SHP77 treated with DMSO at 0.1 percent for 48 hours (cell line): ENCODE results near the gene CRMP1.
A peak's percentile ranks its signal among the peaks of the same experiment; 100 is the strongest.

Experiments used
- DNase-seq: peaks from one replicate; lab custom pipeline; 2025; lab: John Stamatoyannopoulos, UW

Gene CRMP1

DNA sequence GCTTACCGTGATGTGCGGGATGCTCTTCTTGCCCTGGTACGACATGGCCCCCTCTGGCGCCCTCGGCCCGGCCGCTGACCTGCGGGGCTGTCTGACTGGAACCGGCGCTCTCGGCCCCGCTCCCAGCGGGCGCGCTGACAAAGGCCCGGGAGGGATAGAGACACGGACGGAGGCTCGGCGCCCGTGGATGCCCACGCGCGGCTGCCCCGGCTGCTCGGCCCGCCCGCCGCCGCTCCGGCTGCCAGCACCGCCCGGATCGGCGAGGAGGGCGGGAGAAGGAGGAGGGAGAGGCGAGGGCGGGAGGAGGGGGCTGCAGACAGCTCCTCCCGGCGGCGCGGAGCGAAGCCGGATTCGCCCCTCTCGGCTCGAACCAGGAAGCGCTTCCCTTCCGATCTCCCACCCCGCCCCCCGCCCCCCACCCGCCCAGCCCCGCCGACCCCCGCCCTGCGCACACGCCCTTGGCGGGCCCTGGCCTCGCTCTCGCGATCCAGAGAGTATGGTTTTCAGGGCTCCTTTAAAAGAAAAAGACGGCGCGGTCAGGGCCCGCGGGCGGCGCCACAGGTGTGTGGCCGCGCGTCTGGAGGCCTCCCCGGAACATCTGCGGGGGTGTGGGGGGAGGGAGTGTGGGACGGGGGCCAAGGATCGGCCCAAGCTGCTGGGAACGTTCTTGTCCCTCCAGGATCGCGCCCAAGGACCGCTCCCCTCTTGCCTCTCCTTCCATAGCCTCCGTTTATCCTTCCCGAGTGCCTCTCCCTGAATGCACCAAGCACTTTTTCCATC, 4.5 kb downstream of the CRMP1 start:
- peak; percentile 7 for DNase-seq

- no peak for DNase-seq
Observed at GRCh38 chr4:5887361-5888221, 5.3 kb downstream of the CRMP1 start.

DNA sequence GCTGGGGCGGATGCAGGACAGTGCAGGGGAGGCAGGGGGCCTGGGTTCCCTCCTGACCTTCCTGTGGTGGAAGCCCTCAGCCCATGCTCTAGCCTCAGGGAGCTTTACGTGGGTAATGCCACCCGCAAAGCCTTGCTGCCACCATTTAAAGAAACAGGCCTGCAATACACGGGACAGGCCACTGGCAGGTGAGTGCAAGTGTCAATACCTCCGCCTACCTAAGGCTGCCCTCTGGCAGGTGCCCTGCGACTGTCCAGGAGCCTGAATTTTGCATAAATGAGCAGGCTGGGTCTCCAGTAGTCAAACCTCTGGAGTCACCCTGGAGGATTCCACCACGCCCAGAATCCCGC, 5.9 kb downstream of the CRMP1 start:
- no peak for DNase-seq

DNA sequence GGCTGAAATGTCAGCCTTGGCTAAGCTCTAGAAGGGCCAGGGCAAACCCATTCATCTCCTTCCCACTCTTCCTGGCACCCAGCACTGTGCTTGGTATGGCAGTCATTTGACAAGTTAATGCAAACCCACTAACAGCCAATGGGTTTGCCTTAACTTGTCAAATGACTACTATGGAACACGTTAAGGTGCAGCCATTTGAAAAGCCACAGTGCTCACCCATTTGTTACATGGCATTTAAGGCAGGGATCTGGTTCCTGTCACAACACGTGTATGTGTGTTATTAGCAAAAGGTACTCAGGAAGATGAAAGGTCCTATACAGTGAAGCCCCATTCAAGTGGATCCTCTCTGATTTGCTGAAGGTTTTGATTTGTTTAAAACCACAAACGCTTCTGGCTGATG, 7.2 kb downstream of the CRMP1 start:
- no peak for DNase-seq

DNA sequence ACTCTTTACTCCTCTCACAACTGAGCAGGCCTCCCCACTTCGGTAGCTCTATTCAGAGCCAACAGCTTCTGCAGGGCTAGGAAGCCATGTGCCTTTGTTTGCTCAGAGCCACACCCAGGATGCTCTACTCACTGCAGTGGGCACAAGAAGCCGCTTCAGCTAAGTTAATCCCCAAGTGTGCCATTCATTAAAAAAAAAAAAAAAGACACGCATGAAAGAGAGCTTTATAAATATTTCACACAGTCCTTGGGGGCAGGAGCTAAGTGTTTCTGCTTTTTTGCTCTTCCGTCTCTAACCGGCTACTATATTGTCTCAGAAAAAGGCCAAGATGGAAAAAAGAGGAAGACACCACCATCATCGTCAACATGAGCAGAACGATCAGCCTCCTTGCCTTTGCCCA, 8.1 kb downstream of the CRMP1 start:
- no peak for DNase-seq

DNA sequence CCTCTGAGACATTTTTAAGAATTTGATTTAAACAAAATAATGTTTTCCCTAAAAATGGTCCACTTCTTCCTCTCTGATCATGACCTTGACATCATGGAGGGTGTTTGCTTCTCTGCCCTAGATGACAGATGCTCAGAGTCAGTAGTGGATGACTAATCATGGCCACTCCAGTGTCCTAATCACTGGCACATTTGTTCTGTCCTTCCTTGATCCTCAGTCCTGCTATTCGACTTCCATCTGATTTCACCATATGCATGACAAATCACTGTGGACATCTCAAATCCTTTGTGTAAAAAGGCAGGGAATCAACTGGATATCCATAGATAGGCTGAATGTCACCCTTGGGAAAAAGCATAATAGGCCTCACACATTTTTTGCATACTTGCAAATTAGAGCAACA, 9.0 kb downstream of the CRMP1 start:
- no peak for DNase-seq

- no peak for DNase-seq
Observed at GRCh38 chr4:5882947-5883346, 9.9 kb downstream of the CRMP1 start.

DNA sequence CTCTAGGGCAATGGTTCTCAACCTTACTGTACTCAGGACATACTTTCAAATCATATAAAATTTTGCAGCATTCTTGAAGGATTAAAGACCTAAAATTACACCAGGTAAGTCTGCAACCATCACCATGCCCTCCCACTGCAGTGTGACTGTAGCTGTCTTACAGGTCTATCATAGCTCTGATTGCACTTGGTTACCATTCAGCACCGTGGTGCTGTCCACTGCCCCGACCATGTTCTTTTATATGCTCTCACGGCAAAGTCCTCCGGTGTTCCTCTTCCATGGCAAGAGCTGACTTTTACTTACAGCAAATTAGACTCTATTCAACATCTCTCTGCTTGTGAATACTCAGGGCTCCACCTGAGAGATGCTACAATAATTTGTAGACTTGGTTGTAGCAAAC, 11.5 kb downstream of the CRMP1 start:
- no peak for DNase-seq

GRCh38 chr4:5878359-5878758, 14.5 kb downstream of the CRMP1 start:
- no peak for DNase-seq

DNA sequence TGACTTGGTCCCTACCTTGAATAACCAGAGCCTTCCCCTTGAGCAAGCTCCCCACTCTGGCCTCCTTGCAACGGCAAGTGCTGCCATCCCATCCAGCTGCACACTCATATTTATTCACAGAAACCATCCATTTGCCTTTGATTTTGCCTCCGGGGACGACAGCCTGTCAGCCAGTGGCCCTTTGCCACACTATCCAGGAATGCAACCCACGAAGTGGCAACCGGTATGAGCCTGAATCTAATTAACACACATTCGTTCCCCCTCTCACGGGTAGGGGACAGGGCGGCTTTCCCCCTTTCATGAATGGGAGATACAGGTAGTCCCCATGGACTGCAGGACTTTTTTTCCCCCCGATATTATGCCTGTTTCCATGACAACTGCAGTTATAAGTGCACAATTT, 15.5 kb downstream of the CRMP1 start:
- no peak for DNase-seq

DNA sequence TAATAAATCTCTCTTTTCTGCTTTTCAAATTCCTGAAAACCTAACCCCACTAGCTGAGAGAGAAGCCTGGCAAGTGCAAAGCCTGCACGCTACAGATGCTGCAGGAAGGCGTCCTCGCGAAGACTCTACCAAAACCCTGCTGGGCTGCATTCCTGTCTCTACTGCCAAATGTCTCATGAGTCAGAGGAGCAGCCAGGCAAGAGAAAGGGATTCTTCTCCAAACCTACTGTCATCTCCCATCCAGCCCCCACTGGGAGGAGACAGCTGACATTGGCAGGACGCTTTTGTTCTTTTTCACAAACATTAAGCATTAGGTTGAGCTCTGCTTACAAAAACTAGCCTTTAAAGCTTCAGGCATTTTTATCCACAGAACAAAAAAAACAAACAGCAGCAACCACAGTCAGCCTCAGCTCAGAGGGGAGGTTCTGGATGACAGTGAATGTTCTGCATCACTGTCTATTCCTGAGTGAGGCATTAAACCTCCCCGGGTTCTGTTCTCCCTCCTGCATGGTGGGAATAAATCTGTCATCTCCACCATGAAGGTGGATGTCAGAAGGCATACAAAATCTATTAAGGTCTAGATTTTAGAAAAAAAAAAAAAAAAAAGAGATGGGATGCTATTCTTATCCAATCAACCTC, 18.0 kb downstream of the CRMP1 start:
- DNase-seq: no peak

DNA sequence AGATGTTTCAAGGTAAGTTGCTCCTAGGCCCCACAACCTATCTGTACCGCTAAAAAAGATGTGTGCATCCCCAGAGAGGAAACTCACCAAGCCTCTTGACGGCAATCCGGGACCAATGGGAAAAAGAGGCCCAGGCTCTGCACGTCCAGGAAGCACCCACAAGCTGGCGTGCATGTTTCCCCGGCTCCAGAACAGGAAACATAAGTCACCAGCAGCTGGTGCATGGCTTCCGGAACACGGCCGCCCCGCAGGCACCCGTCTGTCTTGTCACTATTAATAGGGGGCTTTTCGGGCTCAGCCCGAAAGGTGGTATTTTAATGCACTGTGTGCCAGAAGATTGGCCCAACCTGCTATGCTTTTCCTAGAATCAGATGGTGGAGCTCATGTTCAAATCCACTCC, 22.2 kb downstream of the CRMP1 start:
- no peak for DNase-seq

- DNase-seq: no peak
Observed at GRCh38 chr4:5869966-5870619, 22.8 kb downstream of the CRMP1 start.

- no peak for DNase-seq
Observed at GRCh38 chr4:5867866-5868265, 25.0 kb downstream of the CRMP1 start.

DNA sequence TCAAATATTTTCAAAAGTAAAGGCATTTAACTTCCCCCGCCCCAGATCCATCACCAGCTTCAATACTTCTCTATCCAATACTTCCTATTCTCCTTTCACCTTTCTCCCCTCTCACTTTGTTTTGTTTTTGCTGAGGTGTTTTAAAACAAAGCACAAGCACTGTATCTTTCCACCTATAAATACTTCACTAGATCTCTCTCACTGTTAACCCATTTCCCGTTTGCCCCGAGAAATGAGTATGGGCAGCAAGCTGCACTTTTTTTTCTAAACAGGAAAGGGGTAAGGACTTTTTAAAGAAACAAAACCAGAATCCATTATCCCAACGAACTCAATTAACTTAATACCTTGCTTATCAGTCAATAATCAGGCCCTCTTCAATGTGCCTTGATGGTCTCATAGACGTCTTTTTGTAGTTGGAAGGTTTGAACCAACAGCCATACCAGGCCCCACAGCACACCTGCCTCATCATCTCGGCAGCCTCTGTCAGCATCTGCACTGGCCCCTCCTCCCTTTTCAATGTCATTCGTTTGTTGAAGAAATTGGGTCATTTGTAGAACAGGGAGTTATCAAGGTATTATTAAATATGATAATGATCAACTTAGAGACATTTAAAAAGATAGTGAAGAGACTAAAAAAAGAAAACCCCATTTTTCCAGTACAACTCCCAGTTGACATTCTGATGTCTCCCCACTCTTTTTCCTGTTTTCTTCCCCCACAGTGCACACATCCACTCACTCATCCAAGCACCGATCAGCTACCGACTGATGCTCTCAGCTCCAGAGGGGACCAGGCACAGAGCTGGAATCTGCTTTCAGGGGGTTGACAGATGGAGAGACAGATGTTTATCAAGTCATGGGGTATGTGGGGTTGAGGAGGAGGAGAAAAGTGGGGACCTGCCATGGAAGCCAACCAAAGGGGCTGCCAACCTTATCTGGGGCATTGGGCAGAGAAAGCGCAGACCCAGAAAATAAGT, 25.8 kb downstream of the CRMP1 start:
- no peak for DNase-seq

GRCh38 chr4:5865896-5866599, 26.8 kb downstream of the CRMP1 start:
- DNase-seq: no peak

GRCh38 chr4:5863461-5864113, 29.3 kb downstream of the CRMP1 start:
- no peak for DNase-seq

- DNase-seq: no peak
Observed at GRCh38 chr4:5858020-5858769, 34.7 kb downstream of the CRMP1 start.

- DNase-seq: no peak
Observed at GRCh38 chr4:5857199-5857598, 35.7 kb downstream of the CRMP1 start.
